Epithelial cell of prostate (primary cell): ENCODE results near the gene SQOR.
"Not testable (repeated sequence)": the region's sequence is repeated elsewhere in the genome, so short reads cannot be mapped to it uniquely, and the experiment has no call there.

Source experiments
- DNase-seq: peaks from one replicate; pipeline ENCODE4 v3.0.0-alpha.2; 2011; ENCODE audit warnings: low read depth, low spot score
- H3K27ac ChIP-seq: fragments of 450-650 bp; 2 replicates; pipeline ENCODE4 v1.5.1; 2017; ENCODE audit warnings: mild to moderate bottlenecking

The SQOR gene

GRCh38 chr15:45630917-45631691 is 3.7 kb upstream of the SQOR start:
- H3K27ac ChIP-seq = peak overlapping the region; percentile 99
- DNase-seq = peak; percentile 91

GRCh38 chr15:45631776-45632175 is 3.1 kb upstream of the SQOR start:
- DNase-seq = no peak
- peak overlapping the region; percentile 99 for H3K27ac ChIP-seq

GRCh38 chr15:45635191-45635638 is 386 bp downstream of the SQOR start:
- DNase-seq = no peak
- peak overlapping the region; percentile 99 for H3K27ac ChIP-seq

- peak overlapping the region; percentile 99 for H3K27ac ChIP-seq
- DNase-seq = no peak
Observed at GRCh38 chr15:45635763-45636292, 999 bp downstream of the SQOR start.

- H3K27ac ChIP-seq = peak overlapping the region; percentile 99
- no peak for DNase-seq
Observed at GRCh38 chr15:45637141-45637540, 2.3 kb downstream of the SQOR start.

GRCh38 chr15:45637552-45638033 is 2.8 kb downstream of the SQOR start:
- peak overlapping the region; percentile 99 for H3K27ac ChIP-seq
- DNase-seq = no peak

GRCh38 chr15:45640616-45641015 is 5.8 kb downstream of the SQOR start:
- DNase-seq = peak; percentile 96
- peak overlapping the region; percentile 99 for H3K27ac ChIP-seq

- DNase-seq = peak; percentile 93
- H3K27ac ChIP-seq = peak overlapping the region; percentile 99
Observed at GRCh38 chr15:45641374-45641781, 6.5 kb downstream of the SQOR start.

GRCh38 chr15:45641999-45642932 is 7.4 kb downstream of the SQOR start:
- no peak for DNase-seq
- H3K27ac ChIP-seq = peak overlapping the region; percentile 99

- no peak for DNase-seq
- H3K27ac ChIP-seq = peak overlapping the region; percentile 99
Observed at GRCh38 chr15:45644437-45644836, 9.6 kb downstream of the SQOR start.

GRCh38 chr15:45645026-45645980 is 10.5 kb downstream of the SQOR start:
- DNase-seq = no peak
- peak overlapping the region; percentile 99 for H3K27ac ChIP-seq

GRCh38 chr15:45646220-45646619 is 11.4 kb downstream of the SQOR start:
- no peak for DNase-seq
- peak overlapping the region; percentile 99 for H3K27ac ChIP-seq

GRCh38 chr15:45647828-45648227 is 13.0 kb downstream of the SQOR start:
- DNase-seq = no peak
- peak overlapping the region; percentile 99 for H3K27ac ChIP-seq

GRCh38 chr15:45648521-45649200 is 13.8 kb downstream of the SQOR start:
- peak overlapping the region; percentile 99 for H3K27ac ChIP-seq
- peak; percentile 52 for DNase-seq

- H3K27ac ChIP-seq = peak overlapping the region; percentile 99
- DNase-seq = not testable (repeated sequence)
Observed at GRCh38 chr15:45650007-45650406, 15.2 kb downstream of the SQOR start.

GRCh38 chr15:45650889-45651525 is 16.2 kb downstream of the SQOR start:
- no peak overlapping the region for H3K27ac ChIP-seq
- no peak for DNase-seq

GRCh38 chr15:45653702-45654424 is 19.0 kb downstream of the SQOR start:
- H3K27ac ChIP-seq = peak overlapping the region; percentile 21
- no peak for DNase-seq

GRCh38 chr15:45654749-45655148 is 19.9 kb downstream of the SQOR start:
- no peak for DNase-seq
- H3K27ac ChIP-seq = no peak overlapping the region
